ENCODE data around the gene SLC29A3.

DNA sequence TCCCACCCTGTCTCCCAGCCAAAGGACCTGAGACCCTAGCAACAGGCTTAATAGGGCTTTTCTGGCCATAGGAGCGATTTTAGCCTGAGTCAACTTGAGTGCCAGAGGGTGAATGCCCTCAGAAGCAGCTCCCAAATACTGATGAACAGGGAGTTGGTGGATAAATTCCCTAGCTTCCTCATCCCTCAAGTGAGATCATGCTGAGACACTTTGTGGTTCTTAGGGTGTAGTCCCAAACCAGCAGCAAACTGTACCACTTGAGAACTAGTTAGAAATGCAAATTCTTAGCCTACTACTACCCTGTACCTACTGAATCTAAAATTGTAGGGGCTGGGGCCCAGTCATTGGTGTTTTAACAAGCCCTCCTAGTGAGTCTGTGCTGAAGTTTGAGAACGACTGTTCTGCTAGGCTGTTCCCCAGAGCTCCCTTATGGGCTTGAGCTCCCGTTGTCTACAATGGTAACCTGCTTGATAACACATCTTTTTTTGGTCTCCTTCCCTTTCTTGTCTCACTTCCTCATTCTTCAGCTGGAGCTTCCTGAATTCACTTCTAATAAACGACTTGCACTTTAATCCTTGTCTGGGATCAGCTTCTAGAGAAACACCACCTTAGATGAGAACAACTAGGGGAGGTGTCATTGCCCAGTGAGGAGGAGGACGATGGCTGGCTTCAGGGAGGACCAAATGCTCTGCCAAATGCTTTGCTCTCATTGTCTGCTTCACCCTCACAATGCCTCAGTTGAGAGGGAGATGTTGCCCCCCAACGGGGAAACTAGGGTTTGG lies 59.5 kb downstream of the SLC29A3 start:
- TF ChIP-seq HDGF (IDR thresholded peaks at IDR 0.05; ENCODE audit: borderline replicate concordance), result no peak
- no peak for TF ChIP-seq SUZ12 (IDR thresholded peaks at IDR 0.05)
- no peak for TF ChIP-seq BHLHE40 (IDR thresholded peaks at IDR 0.05; ENCODE audit: borderline replicate concordance)
- TF ChIP-seq SP1 (IDR thresholded peaks at IDR 0.05), result no peak
- no peak for TF ChIP-seq NFRKB (IDR thresholded peaks at IDR 0.05)
- no peak for TF ChIP-seq FOXA1 (IDR thresholded peaks at IDR 0.05)
- no peak for TF ChIP-seq ELF4 (IDR thresholded peaks at IDR 0.05)
- TF ChIP-seq, protein P1, sequence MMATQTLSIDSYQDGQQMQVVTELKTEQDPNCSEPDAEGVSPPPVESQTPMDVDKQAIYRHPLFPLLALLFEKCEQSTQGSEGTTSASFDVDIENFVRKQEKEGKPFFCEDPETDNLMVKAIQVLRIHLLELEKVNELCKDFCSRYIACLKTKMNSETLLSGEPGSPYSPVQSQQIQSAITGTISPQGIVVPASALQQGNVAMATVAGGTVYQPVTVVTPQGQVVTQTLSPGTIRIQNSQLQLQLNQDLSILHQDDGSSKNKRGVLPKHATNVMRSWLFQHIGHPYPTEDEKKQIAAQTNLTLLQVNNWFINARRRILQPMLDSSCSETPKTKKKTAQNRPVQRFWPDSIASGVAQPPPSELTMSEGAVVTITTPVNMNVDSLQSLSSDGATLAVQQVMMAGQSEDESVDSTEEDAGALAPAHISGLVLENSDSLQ (IDR thresholded peaks at IDR 0.05), result no peak
- TF ChIP-seq CTBP1 (IDR thresholded peaks at IDR 0.05; ENCODE audit: borderline replicate concordance), result no peak
- TF ChIP-seq ARNT (IDR thresholded peaks at IDR 0.05), result no peak
- no peak for TF ChIP-seq FOXM1 (IDR thresholded peaks at IDR 0.05; ENCODE audit: borderline replicate concordance)
- no peak for TF ChIP-seq ZNF384 (IDR thresholded peaks at IDR 0.05)
- TF ChIP-seq TARDBP (IDR thresholded peaks at IDR 0.05), result no peak
- no peak for TF ChIP-seq LEF1 (IDR thresholded peaks at IDR 0.05; ENCODE audit: borderline replicate concordance)

Measured in HEK293T (cell line).